Activated CD4-positive, alpha-beta memory T cell treated with anti-CD3 and anti-CD28 coated beads for 36 hours (primary cell): ENCODE data around the gene ARHGAP15. TPM values are rescaled to one million over a fixed set of nuclear protein-coding genes. Genes with fewer than 3 reads are reported as not detected.

Experiments
- CTCF ChIA-PET: fragments of 350-600 bp; sonication (Branson Sonifier 250); formaldehyde crosslinking; loops from one replicate; lab custom pipeline; 2021; ENCODE audit warnings: antibody characterized with exemption, inconsistent platforms; lab: Charles Lee
- POLR2A ChIA-PET: fragments of 350-600 bp; sonication (Branson Sonifier 250); formaldehyde crosslinking; loops from one replicate; lab custom pipeline; 2021; ENCODE audit warnings: antibody characterized with exemption; lab: Charles Lee
- DNase-seq: peaks from one replicate; pipeline ENCODE4 v3.0.0-alpha.2; 2020
- H3K27ac Mint-ChIP-seq: one replicate; pipeline ENCODE4 v1.8.0; 2021; ENCODE audit warnings: mixed read lengths
- H3K27me3 Mint-ChIP-seq: one replicate; pipeline ENCODE4 v1.8.0; 2021; ENCODE audit warnings: mixed read lengths
- H3K36me3 Mint-ChIP-seq: one replicate; pipeline ENCODE4 v1.8.0; 2021; ENCODE audit warnings: mixed read lengths
- H3K4me1 Mint-ChIP-seq: one replicate; pipeline ENCODE4 v1.8.0; 2021; ENCODE audit warnings: low read depth, mixed read lengths
- H3K4me3 Mint-ChIP-seq: one replicate; pipeline ENCODE4 v1.8.0; 2021; ENCODE audit warnings: mild to moderate bottlenecking, mixed read lengths
- H3K9me3 Mint-ChIP-seq: one replicate; pipeline ENCODE4 v1.8.0; 2021; ENCODE audit warnings: mixed read lengths
- intact Hi-C: fragments of 100-400 bp; cut with micrococcal nuclease; formaldehyde crosslinking; loops from one replicate; pipeline ENCODE4 v1.15.1; 2023
- total RNA-seq, 2 experiments: library from RNA; stranded (reverse); gene quantifications; one replicate each; pipeline ENCODE4 v1.2.3, GENCODE V29; 2021

The ARHGAP15 gene
- total RNA-seq, 2 experiments from 2014 or later = 70.2 to 71.2 TPM

DNA sequence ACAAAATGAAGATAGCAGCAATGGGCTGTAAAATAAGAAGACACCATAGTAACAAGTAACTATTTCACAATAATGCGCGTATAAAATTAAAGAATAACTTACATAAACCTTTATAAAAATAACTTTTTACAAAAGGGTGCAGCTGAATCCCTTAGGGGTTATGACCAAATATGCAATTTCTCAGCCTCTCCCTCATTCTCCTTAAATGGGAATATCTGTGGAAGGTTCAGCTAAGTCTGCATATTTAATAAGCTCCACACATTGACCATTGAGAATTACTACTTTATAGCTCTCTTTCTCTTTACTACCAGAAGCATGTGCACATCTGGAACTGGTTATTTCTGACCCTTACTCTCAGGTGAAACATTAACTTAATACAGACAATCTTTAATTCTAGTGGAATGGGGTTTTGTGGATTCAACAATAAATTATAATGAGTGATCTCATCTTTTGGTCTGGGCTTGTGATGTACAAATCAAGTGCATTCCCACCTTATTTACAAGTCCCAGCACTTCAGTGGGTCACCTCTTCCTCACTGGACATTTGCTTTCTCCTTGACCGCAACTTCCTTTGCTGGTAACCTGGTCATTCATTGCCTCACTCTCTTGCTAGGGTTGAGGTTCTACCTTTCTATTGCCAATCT, 15.7 kb downstream of the ARHGAP15 start:
- H3K36me3 Mint-ChIP-seq = peaks cover 7% of the 10 kb centered on the region
- ChIA-PET CTCF (interaction anchor here (1.4 kb wide), 1 partner anchor 12 kb away, joined by 4 read pairs; no protein-coding TSS in a partner anchor), POLR2A (interaction anchor here (0.9 to 1.5 kb wide), 2 partner anchors 12 to 15 kb away, joined by 3 read pairs; no protein-coding TSS in a partner anchor)
- no peak overlapping the region for H3K4me3 Mint-ChIP-seq
- no peaks in the 10 kb centered on the region for H3K9me3 Mint-ChIP-seq
- peak overlapping the region; percentile 11 for H3K27ac Mint-ChIP-seq
- intact Hi-C loops = no loop called here
- H3K27me3 Mint-ChIP-seq = no peaks in the 10 kb centered on the region
- no peak for DNase-seq
- H3K4me1 Mint-ChIP-seq = peaks cover 85% of the 10 kb centered on the region

DNA sequence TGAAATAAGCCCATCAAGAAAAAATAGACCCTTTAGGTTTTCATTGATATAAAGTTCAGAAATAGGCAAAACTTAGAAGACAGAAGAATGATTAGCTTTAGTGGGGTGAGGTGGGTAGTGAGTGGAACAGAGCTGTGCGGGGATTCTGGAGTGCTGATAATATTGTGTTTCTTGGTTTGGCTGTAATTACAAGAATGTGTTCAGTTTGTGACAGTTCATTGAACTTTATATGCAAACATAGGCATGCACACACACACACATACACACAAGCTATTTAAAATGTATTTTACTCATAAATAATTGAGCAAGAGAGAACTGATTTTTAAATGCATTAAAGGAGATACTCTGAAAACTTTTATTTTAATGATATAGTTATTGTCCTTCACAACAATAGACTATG, 17.1 kb downstream of the ARHGAP15 start:
- DNase-seq = no peak
- no peaks in the 10 kb centered on the region for H3K9me3 Mint-ChIP-seq
- POLR2A ChIA-PET = interaction anchor here (0.7 kb wide), 1 partner anchor 25 kb away, joined by 3 read pairs; no protein-coding TSS in a partner anchor
- H3K27me3 Mint-ChIP-seq = no peaks in the 10 kb centered on the region
- no peak overlapping the region for H3K27ac Mint-ChIP-seq
- intact Hi-C loops = no loop called here
- H3K4me1 Mint-ChIP-seq = peaks cover 84% of the 10 kb centered on the region
- peaks cover 7% of the 10 kb centered on the region for H3K36me3 Mint-ChIP-seq
- CTCF ChIA-PET = interaction anchor here (0.7 to 1.3 kb wide), 2 partner anchors 36 to 76 kb away, joined by 3 to 4 read pairs; no protein-coding TSS in a partner anchor
- H3K4me3 Mint-ChIP-seq = no peak overlapping the region

DNA sequence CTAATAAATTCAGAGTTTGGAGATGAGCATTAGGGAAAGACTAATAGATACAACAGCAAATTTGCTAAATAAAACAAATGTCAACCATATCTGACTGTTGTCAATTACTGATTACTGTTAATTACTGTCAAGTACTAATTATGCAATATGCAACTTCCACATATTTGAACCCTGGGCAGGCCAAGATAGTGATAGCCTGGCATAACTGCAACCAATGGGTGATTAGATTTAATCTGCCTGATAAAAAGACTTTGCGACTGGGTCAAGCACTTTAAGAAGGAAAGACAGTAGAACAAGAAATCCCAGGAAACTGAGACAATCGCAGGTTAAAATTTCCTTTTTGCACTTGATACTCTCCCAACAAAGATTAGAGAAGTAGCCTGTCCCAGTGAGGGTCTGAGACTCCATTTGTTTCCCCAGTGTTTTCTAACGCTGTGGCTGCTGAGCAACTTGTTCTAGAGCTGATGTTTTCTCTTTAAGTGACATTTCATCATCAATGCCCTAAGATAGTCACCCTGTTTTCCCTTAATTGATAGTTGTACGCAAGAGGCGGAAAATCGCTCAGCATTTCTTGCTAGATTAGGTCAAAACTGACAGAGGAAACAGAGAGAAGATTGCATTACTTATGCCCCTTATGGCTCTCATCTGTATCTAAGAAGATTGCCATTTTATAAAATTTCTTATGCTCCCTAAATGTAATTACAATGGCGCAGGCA, 17.8 kb downstream of the ARHGAP15 start:
- Mint-ChIP-seq H3K27ac (no peak overlapping the region), H3K9me3 (no peaks in the 10 kb centered on the region), H3K4me3 (no peak overlapping the region), H3K27me3 (no peaks in the 10 kb centered on the region), H3K4me1 (peaks cover 84% of the 10 kb centered on the region), H3K36me3 (peaks cover 7% of the 10 kb centered on the region)
- POLR2A ChIA-PET = interaction anchor here (0.7 kb wide), 1 partner anchor 25 kb away, joined by 3 read pairs; no protein-coding TSS in a partner anchor
- CTCF ChIA-PET = interaction anchor here (1.3 kb wide), 1 partner anchor 36 kb away, joined by 3 read pairs; no protein-coding TSS in a partner anchor
- intact Hi-C loops = no loop called here
- no peak for DNase-seq

DNA sequence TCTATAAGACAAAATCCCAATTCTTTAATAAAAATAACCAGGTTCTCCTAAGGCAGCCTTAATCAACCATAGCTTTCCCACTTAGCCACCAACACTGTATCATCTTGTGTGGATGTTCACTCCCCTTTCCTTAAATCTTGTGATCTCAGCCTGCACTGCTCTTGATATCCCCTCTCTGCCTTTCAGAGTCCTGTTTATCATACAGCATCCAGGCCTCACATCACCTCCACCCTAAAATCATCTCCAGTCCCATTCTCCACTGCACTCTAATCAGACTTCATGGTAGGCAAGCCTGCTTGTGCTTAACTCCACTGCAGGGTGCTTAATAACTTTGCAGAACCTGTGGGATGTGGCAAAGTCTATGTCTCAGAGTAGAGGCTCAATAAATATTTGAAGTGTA, 18.8 kb downstream of the ARHGAP15 start:
- H3K27ac Mint-ChIP-seq = peak overlapping the region; percentile 28
- H3K27me3 Mint-ChIP-seq = no peaks in the 10 kb centered on the region
- peaks cover 7% of the 10 kb centered on the region for H3K36me3 Mint-ChIP-seq
- H3K4me1 Mint-ChIP-seq = peaks cover 88% of the 10 kb centered on the region
- no peak for DNase-seq
- intact Hi-C loops = no loop called here
- no peaks in the 10 kb centered on the region for H3K9me3 Mint-ChIP-seq
- H3K4me3 Mint-ChIP-seq = no peak overlapping the region
- ChIA-PET CTCF (interaction anchor here (1.7 kb wide), 1 partner anchor 14 kb away, joined by 14 read pairs; no protein-coding TSS in a partner anchor), POLR2A (no interaction called here)

DNA sequence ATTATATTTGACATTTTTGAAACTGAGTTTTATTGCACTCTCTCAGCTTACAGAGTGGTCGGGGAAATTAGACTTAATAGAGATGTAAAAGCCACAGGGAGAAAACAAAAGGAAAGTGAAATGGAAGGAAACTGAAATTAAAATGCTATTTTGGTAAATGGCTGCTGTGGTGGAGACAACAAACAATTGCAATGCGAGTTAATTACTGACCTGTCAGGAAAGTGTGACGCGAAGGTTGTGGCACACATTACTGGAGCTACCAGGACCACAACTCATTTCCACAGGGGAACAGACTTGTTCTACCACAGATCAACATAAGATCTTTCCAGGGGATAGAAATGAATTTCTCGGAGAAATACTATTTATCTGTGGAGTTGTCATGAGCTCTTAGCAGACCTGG, 19.5 kb downstream of the ARHGAP15 start:
- Mint-ChIP-seq H3K27me3 (no peaks in the 10 kb centered on the region), H3K4me3 (peak overlapping the region; percentile 9), H3K27ac (peak overlapping the region; percentile 60), H3K4me1 (peaks cover 85% of the 10 kb centered on the region), H3K9me3 (no peaks in the 10 kb centered on the region), H3K36me3 (peaks cover 6% of the 10 kb centered on the region)
- DNase-seq = no peak
- CTCF ChIA-PET = interaction anchor here (1.1 to 1.7 kb wide), 2 partner anchors 13 to 114 kb away, joined by 3 to 14 read pairs; no protein-coding TSS in a partner anchor
- POLR2A ChIA-PET = interaction anchor here (0.7 kb wide), 1 partner anchor 9 kb away, joined by 3 read pairs; no protein-coding TSS in a partner anchor
- intact Hi-C loops = no loop called here

DNA sequence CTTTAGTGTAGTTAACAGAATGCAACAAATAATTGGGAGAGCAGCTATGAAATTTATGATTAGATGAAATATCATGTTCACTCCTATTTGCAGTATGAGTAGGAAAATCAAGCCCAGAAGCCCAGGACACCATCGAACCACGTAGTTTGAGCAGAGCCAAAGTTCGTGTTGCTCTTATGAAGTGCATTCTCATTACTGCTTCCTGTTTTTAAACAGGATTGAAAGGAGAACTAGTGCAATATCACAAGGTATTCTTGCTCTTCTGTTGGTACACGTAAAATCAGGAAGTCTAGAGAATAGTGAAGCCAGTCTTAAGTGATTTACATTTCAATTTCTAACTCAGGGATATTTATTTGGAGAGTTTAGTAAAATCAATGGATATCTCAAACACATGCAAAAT, 21.1 kb downstream of the ARHGAP15 start:
- H3K27me3 Mint-ChIP-seq = no peaks in the 10 kb centered on the region
- peak; percentile 27 for DNase-seq
- peak overlapping the region; percentile 40 for H3K4me3 Mint-ChIP-seq
- CTCF ChIA-PET = no interaction called here
- peaks cover 86% of the 10 kb centered on the region for H3K4me1 Mint-ChIP-seq
- H3K9me3 Mint-ChIP-seq = no peaks in the 10 kb centered on the region
- intact Hi-C loops = loop anchor here (1.0 kb wide), 1 partner anchor 9 kb away; no protein-coding TSS in a partner anchor
- peak overlapping the region; percentile 72 for H3K27ac Mint-ChIP-seq
- H3K36me3 Mint-ChIP-seq = peaks cover under 1% of the 10 kb centered on the region
- POLR2A ChIA-PET = no interaction called here

DNA sequence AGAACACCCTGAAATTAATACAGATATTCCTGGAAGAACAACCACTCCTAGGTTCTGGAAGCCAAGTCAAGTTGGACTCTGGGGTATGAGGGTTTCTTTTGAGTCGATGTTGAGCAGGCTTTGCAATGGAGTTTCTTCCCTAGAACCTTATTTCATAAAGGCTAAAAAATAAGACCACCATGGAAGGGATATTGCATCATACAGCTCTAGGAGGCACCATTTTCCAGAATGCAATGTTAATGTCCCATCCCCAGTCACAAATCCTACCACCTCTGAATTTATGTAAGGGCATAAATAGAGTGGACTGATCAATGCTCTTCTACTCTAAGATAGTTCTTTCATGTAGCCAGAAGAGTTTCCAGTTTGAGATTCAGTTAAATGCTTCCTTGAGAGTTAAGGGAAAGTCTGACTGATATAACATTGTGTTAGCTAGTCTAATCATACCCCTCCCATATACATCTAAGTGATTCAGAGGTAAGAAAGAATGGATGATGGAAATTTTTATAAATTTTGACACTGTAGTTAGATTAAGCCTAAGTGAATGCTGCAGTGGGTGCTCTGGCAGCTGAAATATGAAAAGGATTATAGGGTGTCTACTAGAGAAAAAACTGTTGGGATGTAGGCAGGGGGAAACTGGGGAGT, 22.0 kb downstream of the ARHGAP15 start:
- ChIA-PET CTCF (interaction anchor here (1.2 to 1.6 kb wide), 3 partner anchors 11 to 40 kb away, joined by 3 to 8 read pairs (median 7); no protein-coding TSS in a partner anchor), POLR2A (no interaction called here)
- peak overlapping the region; percentile 55 for H3K4me3 Mint-ChIP-seq
- no peaks in the 10 kb centered on the region for H3K27me3 Mint-ChIP-seq
- peak overlapping the region; percentile 66 for H3K27ac Mint-ChIP-seq
- intact Hi-C loops = no loop called here
- peaks cover 90% of the 10 kb centered on the region for H3K4me1 Mint-ChIP-seq
- peaks cover 7% of the 10 kb centered on the region for H3K36me3 Mint-ChIP-seq
- DNase-seq = no peak
- no peaks in the 10 kb centered on the region for H3K9me3 Mint-ChIP-seq

DNA sequence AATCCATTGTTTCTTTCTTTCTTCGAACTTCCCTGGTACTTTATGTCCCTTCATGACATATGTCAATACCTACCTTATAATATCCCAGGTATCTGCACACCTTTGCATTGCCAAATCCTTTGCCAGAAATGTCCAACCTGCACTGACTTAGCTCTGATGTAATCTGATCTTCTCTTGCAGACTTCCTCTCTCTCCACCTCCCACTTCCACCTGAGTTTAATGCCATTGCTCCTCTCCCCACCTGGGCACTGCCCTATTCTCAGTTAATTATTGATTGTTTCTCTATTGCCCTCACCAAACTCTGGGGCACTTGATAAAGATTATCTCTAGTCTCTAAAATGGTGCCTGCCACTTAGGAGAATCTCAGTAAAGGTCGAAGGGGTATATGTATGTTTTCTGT, 23.0 kb downstream of the ARHGAP15 start:
- Mint-ChIP-seq H3K27ac (peak overlapping the region; percentile 66), H3K36me3 (peaks cover 8% of the 10 kb centered on the region), H3K4me3 (peak overlapping the region; percentile 55), H3K4me1 (peaks cover 85% of the 10 kb centered on the region), H3K9me3 (no peaks in the 10 kb centered on the region), H3K27me3 (no peaks in the 10 kb centered on the region)
- no peak for DNase-seq
- ChIA-PET CTCF (interaction anchor here (1.2 to 1.6 kb wide), 3 partner anchors 10 to 41 kb away, joined by 3 to 8 read pairs (median 7); no protein-coding TSS in a partner anchor), POLR2A (no interaction called here)
- intact Hi-C loops = loop anchor here (1.0 to 2.0 kb wide), 2 partner anchors 23 to 41 kb away; partner anchors contain the start of gene ARHGAP15

DNA sequence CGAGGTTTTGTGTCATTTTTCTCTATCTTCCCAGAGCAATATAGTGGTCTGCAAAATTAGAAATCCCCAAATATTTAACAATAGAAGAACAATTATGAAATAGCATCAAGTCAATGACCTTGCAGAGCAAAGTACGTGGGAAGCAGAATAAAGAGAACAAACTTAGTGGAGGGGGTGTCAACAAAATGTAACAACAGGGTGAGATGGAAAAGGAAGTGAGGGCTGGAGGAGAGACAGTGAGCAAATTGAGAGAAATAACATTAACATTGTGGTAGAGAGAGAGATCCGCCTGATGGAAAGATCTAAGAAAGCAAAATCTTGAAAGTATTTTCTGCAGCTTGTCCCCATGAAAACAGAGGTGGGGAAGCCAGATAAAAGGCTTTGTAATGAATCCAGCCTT, 23.4 kb downstream of the ARHGAP15 start:
- POLR2A ChIA-PET = interaction anchor here (1.6 kb wide), 1 partner anchor 26 kb away, joined by 4 read pairs; no protein-coding TSS in a partner anchor
- CTCF ChIA-PET = interaction anchor here (0.8 kb wide), 1 partner anchor 10 kb away, joined by 3 read pairs; no protein-coding TSS in a partner anchor
- DNase-seq = no peak
- Mint-ChIP-seq H3K4me1 (peaks cover 85% of the 10 kb centered on the region), H3K27me3 (no peaks in the 10 kb centered on the region), H3K9me3 (no peaks in the 10 kb centered on the region), H3K36me3 (peaks cover 11% of the 10 kb centered on the region), H3K27ac (peak overlapping the region; percentile 66), H3K4me3 (peak overlapping the region; percentile 55)
- intact Hi-C loops = loop anchor here (1.0 to 2.0 kb wide), 2 partner anchors 23 to 42 kb away; partner anchors contain the start of gene ARHGAP15

DNA sequence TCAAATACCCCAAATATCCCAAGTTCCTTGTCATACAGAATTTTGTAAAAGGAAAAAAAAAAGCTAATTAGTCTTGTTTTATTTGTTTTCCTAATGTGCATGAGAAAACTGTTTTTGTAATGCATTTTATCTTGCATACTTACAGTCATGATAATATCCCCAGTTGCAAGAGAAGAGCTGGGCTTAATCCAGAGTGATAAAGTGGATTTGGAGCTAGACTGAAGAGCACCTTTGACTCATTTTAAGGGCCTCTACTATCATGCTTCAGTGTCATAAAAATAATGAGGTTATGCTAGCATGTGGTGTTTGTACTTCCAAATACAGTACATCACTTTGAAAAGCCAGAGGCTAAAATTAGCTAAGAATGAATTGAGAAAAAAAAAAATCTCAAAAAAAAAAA, 26.4 kb downstream of the ARHGAP15 start:
- no peak overlapping the region for H3K4me3 Mint-ChIP-seq
- CTCF ChIA-PET = interaction anchor here (0.9 to 1.7 kb wide), 5 partner anchors 44 to 106 kb away, joined by 3 to 9 read pairs (median 4); no protein-coding TSS in a partner anchor

DNA sequence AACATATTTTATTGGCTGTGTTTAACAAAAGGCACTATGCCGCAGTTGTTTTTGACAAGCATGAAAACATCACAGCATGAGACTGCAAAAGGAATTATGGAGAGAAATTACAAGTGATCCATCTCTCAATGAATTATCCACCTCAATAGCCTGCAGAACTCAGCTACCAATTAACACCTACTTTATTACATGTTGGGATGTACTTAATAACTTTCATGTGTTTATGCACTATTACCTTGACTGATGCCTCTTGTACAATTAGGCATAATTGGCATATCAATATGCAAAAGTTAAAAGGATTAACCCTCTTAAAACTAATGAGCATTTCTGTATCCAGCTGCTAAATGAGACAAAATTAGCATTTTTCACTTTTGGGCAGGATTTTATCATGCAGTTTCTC, 27.8 kb downstream of the ARHGAP15 start:
- CTCF ChIA-PET = interaction anchor here (0.6 to 2.5 kb wide), 10 partner anchors 12 to 172 kb away, joined by 3 to 9 read pairs (median 4); no protein-coding TSS in a partner anchor
- no peak for DNase-seq
- POLR2A ChIA-PET = interaction anchor here (1.0 kb wide), 1 partner anchor 12 kb away, joined by 3 read pairs; no protein-coding TSS in a partner anchor
- no peak overlapping the region for H3K27ac Mint-ChIP-seq
- H3K9me3 Mint-ChIP-seq = no peaks in the 10 kb centered on the region
- peaks cover 13% of the 10 kb centered on the region for H3K36me3 Mint-ChIP-seq
- peaks cover 84% of the 10 kb centered on the region for H3K4me1 Mint-ChIP-seq
- intact Hi-C loops = no loop called here
- no peaks in the 10 kb centered on the region for H3K27me3 Mint-ChIP-seq
- no peak overlapping the region for H3K4me3 Mint-ChIP-seq

More for the DNA sequence above, 26.4 kb downstream of the ARHGAP15 start:
- Mint-ChIP-seq H3K27ac (no peak overlapping the region), H3K27me3 (no peaks in the 10 kb centered on the region), H3K9me3 (no peaks in the 10 kb centered on the region), H3K4me1 (peaks cover 84% of the 10 kb centered on the region), H3K36me3 (peaks cover 13% of the 10 kb centered on the region)
- no peak for DNase-seq
- intact Hi-C loops = no loop called here
- POLR2A ChIA-PET = interaction anchor here (0.7 kb wide), 1 partner anchor 942 kb away, joined by 3 read pairs; no protein-coding TSS in a partner anchor
